ENCODE measurements around the gene FIGLA. TPM values are rescaled to one million over a fixed set of nuclear protein-coding genes. Genes with fewer than 3 reads are reported as not detected.

The FIGLA gene
- total RNA-seq, 1 experiment from 2014 or later: not detected

Other genes with a start within 250 kb of the FIGLA start
- gene TGFA, start 236.8 kb downstream of the FIGLA start, total RNA-seq (2021): 2.5 to 3.0 TPM (median 2.7 TPM) in 3 replicates
- 164 to 196 TPM (median 187 TPM) in 3 replicates for gene ADD2, start 22.4 kb downstream of the FIGLA start, total RNA-seq (2021)
- gene CLEC4F, start 30.0 kb upstream of the FIGLA start, total RNA-seq (2021): not detected in 3 replicates
- gene CD207, start 45.2 kb upstream of the FIGLA start, total RNA-seq (2021): not detected in 3 replicates
- not detected in 3 replicates for gene VAX2, start 109.9 kb upstream of the FIGLA start, total RNA-seq (2021)
- gene ATP6V1B1, start 145.3 kb upstream of the FIGLA start, total RNA-seq (2021): not detected in 3 replicates
- gene ANKRD53, start 188.0 kb upstream of the FIGLA start, total RNA-seq (2021): 0.39 to 0.81 TPM (median 0.80 TPM) in 3 replicates
- 15.2 to 18.3 TPM (median 17.0 TPM) in 3 replicates for gene TEX261, start 204.2 kb upstream of the FIGLA start, total RNA-seq (2021)

All from WTC11 (cell line).